ENCODE data around the gene GSC. TPM values are rescaled to one million over a fixed set of nuclear protein-coding genes. Genes with fewer than 3 reads are reported as not detected.

Gene GSC
- total and polyA plus RNA-seq, 2 experiments from 2014 or later, result 0.27 to 0.97 TPM

DNA sequence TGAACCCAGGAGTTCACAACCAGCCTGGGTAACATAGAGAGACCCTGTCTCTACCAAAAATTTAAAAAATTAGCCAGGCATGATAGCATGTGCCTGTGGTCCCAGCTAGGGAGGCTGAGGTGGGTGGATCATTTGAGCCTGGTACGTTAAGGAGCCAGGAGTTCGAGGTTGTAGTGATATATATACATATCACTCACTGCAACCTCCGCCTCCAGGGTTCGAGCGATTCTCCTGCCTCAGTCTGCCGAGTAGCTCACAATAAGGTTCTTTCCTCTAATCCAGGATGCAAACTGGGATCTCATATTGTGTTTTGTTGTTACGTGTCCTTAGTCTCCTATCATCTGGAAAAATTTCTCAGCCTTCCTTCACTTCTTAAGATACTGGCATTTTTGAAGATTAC is 24.0 kb upstream of the GSC start:
- H3K4me3 ChIP-seq, result no peak overlapping the region
- no peak overlapping the region for H3K27ac ChIP-seq (ENCODE audit: low read depth)
- H3K4me1 Mint-ChIP-seq, result no peaks in the 10 kb centered on the region
- H3K4me1 ChIP-seq (ENCODE audit: insufficient read depth), result no peaks in the 10 kb centered on the region
- no peak overlapping the region for H3K4me2 ChIP-seq
- no peaks in the 10 kb centered on the region for H4K20me1 ChIP-seq (replicated peaks; ENCODE audit: insufficient read depth)
- no peaks in the 10 kb centered on the region for H3K27me3 ChIP-seq (ENCODE audit: insufficient read depth)
- no peaks in the 10 kb centered on the region for H3K27me3 Mint-ChIP-seq (ENCODE audit: insufficient read depth, low read depth, poor library complexity)
- H3K9me2 ChIP-seq (ENCODE audit: insufficient read depth), result no peaks in the 10 kb centered on the region
- no peaks in the 10 kb centered on the region for H3K9me3 Mint-ChIP-seq
- H3K36me3 ChIP-seq (ENCODE audit: insufficient read depth), result no peaks in the 10 kb centered on the region
- TF ChIP-seq EZH2phosphoT487 (IDR thresholded peaks at IDR 0.05; ENCODE audit: unreplicated experiment), result no peak
- TF ChIP-seq, protein P1, sequence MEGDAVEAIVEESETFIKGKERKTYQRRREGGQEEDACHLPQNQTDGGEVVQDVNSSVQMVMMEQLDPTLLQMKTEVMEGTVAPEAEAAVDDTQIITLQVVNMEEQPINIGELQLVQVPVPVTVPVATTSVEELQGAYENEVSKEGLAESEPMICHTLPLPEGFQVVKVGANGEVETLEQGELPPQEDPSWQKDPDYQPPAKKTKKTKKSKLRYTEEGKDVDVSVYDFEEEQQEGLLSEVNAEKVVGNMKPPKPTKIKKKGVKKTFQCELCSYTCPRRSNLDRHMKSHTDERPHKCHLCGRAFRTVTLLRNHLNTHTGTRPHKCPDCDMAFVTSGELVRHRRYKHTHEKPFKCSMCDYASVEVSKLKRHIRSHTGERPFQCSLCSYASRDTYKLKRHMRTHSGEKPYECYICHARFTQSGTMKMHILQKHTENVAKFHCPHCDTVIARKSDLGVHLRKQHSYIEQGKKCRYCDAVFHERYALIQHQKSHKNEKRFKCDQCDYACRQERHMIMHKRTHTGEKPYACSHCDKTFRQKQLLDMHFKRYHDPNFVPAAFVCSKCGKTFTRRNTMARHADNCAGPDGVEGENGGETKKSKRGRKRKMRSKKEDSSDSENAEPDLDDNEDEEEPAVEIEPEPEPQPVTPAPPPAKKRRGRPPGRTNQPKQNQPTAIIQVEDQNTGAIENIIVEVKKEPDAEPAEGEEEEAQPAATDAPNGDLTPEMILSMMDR (conservative IDR thresholded peaks at IDR 0.05; ENCODE audit: low read depth in 2 of 2), result no peak
- TF ChIP-seq ETS1 (IDR thresholded peaks at IDR 0.05), result no peak
- TF ChIP-seq ZNF462 (CRISPR knock-in tag; IDR thresholded peaks at IDR 0.05), result no peak
- TF ChIP-seq STAT1 (IDR thresholded peaks at IDR 0.05; ENCODE audit: unreplicated experiment), result no peak
- no peak for TF ChIP-seq ZNF331 (CRISPR knock-in tag; IDR thresholded peaks at IDR 0.05; ENCODE audit: low read depth)
- no peak for TF ChIP-seq CREB1 (CRISPR knock-in tag; IDR thresholded peaks at IDR 0.05; ENCODE audit: low read depth)
- no peak for TF ChIP-seq NANOG (IDR thresholded peaks at IDR 0.05; ENCODE audit: borderline replicate concordance)
- TF ChIP-seq EZH2 (IDR thresholded peaks at IDR 0.05; ENCODE audit: low read depth, unreplicated experiment), result no peak
- TF ChIP-seq POLR2AphosphoS5 (IDR thresholded peaks at IDR 0.05; ENCODE audit: low read depth), result no peak
- no peak for TF ChIP-seq JUNB (IDR thresholded peaks at IDR 0.05; ENCODE audit: unreplicated experiment)
- TF ChIP-seq ZNF114 (CRISPR knock-in tag; IDR thresholded peaks at IDR 0.05), result no peak
- TF ChIP-seq REST (IDR thresholded peaks at IDR 0.05; ENCODE audit: unreplicated experiment), result no peak
- no peak for DNase-seq (ENCODE audit: low spot score)
- no peak for ATAC-seq
- no peak overlapping the region for H3K27ac Mint-ChIP-seq
- H3K4me3 Mint-ChIP-seq, result no peak overlapping the region
- H3K36me3 Mint-ChIP-seq (ENCODE audit: low read depth), result no peaks in the 10 kb centered on the region
- H3K79me2 ChIP-seq (replicated peaks; ENCODE audit: insufficient read depth), result no peaks in the 10 kb centered on the region
- H3F3A ChIP-seq (replicated peaks; ENCODE audit: low read depth), result no peaks in the 10 kb centered on the region
- H2AFZ ChIP-seq, result no peak overlapping the region
